HG03354 (cell line): Measurements from ENCODE around the gene ETS1.
"Not testable (repeated sequence)": the region's sequence is repeated elsewhere in the genome, so short reads cannot be mapped to it uniquely, and the experiment has no call there.

ENCODE experiments used
- ATAC-seq: cut with Tn5 transposase; IDR thresholded peaks from one replicate; pipeline ENCODE4 v1.9.1; 2021; ENCODE audit warnings: mild to moderate bottlenecking; ENCODE audit not compliant: unreplicated experiment, poor library complexity, severe bottlenecking

Gene ETS1

DNA sequence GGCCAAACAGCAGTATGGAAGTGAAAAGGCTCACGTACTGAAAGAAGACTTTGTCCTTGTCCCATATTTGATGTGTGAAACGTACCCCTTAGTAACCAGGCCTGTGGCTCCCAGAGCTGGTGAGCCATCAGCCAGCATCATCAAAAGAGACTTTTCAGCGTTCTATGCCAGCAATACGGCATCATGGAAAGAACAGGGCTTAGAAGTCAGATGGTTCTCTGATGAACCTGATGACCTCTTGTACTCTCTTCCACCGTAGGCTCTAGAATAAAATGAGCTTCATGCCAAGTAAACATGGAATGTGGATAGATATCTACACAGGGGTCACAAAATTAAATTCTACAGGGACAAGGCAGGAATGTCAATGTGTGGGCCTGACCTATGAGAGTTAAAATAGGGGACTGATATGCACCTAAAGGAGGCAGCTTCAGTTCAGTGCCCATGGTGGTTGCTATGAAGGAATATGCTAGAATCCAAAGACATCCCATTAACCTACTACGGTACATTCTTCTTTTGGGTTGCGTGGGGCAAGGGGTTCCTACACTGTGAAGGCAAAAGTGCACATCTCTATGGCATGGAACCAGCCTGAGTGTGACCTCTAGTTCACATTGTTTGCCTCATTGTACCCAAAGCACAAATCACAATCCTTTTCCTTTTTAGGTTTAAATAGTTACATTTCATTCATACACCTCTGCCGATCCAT lies 130.6 kb downstream of the ETS1 start:
- no peak for ATAC-seq

DNA sequence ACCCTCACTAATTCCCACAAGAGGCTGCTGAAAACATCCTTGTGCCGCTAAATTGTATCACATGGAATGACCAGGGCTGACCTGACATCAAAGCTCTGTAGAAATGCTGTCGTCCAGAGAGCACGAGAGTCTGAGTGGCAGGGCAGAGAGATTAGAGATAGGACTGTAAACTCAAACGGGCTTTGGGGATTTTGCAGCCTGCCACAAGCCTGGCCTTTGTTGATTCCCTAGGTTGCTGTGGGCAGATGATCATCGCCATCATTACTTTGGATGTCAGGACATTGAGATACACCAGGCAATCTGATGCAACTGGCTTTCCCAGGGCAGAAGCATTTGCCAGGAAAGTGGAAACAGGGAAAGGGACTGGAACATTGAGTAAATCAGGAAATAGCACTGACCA lies 131.6 kb downstream of the ETS1 start:
- no peak for ATAC-seq

DNA sequence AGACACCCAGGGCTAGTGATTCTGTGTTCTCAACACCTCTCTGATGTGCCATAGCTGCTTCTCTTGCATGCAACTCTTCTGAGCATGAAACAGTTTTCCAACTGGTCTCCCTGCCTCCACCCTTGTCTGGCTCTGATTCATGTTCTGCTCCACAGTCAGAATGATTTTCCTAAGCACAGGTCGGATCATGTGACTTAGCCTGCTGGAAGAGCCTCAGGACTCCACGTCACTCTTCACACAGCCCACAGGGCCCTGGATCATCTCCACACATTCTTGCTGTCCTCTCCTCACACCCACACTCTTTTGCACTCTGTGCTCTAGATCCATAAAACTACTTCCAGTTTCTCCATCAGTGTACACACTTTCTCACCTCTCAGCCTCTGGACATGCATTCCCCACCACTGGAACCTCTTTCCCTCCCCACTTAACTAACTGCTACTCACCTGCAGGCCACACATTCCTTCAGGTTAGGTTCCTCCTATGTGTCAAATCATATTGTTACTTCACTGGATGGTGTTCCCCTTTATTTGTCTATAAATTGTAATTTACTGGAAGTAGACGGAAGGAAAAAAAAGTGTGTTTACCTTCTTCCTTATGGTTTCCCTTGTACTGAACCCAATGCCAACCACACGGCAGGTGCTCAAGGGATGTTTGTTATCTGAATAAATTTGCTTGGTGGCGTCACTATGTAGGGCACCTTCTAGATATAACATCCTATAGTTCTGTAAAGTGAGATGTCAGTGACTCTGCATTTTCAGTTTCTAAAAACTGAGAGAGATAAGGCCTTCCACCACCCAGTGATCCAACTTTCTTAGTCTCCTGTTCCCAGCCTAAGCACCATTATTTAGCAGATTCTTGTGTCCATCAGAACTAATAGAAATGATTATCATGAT lies 133.7 kb downstream of the ETS1 start:
- no peak for ATAC-seq

DNA sequence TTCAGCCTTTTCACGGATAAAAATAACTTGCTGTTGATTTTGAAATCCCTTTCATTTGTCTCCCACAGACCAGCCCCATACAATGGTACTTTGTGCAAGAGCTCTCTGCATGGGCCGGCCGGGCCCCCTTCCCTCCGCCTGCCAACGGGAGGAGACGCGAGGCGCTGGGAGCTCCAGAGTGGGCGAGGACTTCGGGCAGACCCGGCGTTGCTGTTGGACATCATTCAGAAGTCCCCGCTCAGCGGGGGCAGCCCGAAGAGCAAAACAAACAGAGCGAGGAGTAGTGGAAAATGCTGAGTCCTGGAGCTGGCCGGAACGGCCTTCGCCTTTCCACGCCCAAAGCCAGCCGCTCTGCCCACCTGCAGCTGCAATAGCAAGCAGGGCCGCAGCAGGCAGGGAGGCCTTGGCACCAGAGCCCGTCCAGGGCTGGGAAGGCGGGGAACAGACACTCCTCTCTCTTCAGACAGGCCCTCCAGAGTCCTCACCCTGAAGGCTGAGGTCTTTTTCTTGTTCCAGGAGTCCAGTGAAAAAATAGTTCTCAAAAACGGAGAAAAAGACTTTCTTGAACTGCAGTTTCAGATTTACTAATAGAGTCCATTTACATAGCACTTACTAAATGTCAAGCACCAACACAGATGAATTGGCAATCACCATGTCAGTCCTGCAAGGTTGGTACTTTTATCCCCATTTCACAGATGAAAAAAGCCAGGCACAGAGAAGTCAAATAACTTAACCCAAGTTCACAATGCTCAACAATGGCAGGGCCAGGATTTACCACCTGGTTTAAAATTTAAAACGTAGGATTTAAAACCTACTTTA lies 135.5 kb downstream of the ETS1 start:
- ATAC-seq = no peak

DNA sequence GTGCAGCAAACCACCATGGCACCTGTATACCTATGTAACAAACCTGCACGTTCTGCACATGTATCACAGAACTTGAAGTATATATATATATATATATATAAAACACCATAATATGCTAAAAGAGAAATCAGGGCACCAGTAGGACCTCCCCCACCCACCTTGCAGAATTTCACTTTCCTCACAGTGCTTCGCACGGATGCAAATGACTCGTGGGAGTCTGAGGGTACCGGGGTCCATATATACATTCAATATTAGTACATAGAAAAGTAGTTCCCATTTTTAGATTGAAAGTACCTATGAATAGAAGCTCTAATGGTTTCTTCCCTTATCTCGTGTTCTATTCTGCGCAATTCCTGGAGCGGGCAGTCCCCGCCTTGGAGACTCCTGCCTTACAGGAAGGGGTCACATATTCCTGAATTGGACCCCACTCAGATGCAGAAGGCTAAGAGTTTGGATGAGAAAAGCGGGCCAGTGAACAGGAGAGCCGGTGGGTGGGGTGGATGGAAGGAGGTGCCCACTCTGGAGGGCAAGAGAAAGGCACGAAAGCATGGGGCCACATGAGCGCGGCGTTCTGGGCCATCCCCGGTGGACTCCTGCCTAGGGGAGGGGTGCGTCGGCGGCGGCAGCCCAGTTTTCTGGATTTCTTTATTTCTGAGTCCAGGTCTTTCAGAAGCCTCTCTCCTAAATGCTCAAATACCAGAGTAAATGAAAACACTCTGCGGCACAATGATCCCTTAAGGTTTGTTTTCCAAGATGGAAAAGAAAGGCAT lies 136.3 kb downstream of the ETS1 start:
- no peak for ATAC-seq

DNA sequence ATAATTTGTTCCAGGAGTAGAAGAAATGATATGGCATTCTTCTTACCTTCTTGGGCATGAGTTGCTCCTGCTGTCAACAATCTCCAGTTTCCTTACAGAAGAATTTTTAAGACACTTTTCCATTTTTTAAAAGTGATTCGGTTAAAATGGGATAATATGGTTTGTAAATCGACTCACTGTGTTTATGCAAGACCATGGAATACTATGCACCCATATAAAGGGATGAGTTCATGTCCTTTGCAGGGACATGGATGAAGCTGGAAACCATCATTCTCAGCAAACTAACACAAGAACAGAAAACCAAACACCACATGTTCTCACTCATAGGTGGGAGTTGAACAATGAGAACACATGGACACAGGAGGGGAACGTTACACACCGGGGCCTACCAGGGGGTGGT lies 136.9 kb downstream of the ETS1 start:
- not testable (repeated sequence) for ATAC-seq

DNA sequence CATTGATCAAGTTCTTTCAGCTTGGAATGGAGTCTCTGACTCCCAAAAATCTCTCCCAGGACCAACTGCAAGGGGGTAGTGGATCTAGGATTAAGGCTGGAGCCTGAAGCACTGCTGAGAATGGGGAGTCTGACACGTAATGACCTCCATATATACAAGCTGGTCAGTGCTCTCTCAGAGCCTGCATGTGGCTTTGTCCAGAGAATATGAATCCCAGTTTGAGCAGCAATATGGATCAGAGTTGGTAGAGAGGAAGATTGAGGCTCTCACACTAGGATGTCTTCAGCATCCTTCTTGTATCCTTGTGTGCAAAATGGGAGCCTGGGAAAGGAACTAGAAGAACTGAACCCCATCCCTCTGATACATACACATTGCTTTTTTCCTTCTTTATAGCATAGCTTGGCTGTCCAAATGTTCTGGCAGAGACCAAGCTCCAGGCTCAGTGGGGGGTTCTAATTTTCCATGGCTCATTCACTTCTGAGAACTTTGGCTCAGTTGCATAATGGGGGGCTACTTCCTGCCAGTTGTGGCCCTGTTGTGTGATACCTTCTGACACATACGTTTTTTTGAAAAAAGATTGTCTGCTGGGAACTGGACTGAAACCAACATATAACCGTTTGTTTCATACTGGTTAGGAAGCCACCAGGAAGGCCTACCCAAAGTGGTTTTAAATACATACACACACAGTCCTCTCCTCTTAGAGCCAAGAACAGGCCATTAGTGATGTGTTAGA lies 138.2 kb downstream of the ETS1 start:
- no peak for ATAC-seq

DNA sequence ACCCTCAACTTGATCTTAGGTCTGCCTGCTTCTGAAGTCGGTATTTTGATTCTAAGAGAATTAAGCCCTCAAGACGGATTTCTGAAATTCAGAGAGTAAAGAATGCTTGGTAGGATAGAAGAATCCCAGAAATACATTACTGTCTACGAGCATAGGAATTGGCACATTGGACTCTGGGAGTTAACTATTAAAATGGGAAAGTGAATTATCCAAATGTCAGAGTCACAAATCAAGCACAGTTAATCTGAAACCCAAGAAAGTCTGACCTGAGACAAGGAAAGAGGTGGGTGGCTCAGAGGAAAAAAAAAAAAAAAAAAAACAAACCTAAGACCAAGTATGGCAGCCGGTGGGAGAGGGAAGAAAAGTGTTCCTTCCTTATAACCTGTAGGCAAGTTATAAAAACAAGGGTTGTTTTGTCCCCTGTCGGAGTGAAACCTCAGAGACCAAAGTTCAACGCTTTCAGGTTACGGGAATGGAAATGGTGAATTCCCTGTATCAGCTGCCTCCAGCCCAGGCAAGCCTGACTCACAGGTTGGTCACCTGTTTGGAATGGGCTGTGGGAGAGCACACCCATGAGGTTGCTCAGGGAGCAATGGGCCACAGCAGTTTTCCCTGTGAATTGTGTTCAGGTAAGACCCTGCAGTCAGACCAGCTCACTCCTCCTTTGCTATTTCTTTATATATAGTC lies 139.0 kb downstream of the ETS1 start:
- ATAC-seq = no peak

DNA sequence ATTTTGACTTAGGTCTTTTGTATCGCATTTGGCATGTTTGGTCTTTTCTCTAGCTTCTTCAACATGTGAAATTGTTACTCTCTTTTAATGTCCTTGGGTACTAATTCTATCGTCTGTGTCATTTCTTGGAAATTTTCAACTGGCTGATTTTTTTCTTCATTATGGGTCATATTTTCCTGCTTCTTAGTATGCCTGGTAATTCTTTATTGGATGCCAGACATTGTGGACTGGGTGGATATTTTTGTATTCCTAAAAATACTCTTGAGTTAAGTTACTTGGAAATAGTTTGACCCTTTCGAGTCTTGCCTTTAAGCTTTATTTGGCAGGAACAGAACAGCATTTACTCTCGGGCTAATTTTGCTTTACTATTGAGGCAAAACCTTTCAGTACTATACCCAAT lies 140.1 kb downstream of the ETS1 start:
- ATAC-seq = no peak

DNA sequence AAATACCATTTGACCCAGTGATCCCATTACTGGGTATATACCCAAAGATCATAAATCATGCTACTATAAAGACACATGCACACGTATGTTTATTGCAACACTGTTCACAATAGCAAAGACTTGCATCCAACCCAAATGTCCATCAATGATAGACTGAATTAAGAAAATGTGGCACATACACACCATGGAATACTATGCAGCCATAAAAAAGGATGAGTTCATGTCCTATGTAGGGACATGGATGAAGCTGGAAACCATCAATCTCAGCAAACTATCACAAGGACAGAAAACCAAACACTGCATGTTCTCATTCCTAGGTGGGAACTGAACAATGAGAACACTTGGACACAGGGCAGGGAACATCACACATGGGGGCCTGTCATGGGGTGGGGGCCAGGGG lies 141.4 kb downstream of the ETS1 start:
- not testable (repeated sequence) for ATAC-seq

DNA sequence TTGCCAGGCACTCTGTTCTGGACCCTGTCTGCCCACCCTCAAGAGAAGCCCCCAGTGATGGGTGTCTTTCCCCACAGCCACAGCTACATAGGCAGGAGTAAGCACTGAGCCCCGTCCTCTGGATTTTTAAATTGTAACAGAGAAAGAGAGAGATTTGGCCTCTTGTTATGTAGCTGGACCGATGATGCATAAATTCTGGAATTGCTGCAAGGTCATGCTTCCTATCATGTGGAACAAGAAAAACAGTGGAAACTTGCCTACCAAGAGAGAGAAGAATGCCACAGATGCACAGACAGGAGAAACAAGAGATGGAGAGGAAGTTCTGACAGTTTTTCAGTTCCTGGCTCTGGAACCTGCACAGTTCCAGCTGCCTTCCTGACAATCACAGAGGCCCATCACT lies 150.2 kb downstream of the ETS1 start:
- ATAC-seq = no peak

DNA sequence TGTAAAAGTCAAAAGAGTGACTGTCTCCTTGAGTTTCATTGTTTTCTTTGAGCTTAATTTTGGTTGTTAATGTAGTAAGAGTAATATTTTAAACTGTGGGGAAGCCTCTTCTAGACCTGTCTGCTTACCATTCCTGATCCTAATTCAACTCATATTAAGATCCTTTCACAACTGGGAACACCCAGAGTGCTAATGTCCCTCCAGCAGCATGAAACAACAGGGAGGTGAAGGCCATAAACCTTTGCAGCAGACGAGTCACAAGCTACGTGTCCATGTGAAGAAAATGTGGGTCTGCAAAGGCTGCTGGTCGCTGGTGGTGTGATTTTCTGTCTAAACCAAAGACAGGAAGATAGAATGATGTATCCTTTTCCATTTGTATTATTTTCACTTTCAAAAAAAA lies 152.5 kb downstream of the ETS1 start:
- no peak for ATAC-seq

DNA sequence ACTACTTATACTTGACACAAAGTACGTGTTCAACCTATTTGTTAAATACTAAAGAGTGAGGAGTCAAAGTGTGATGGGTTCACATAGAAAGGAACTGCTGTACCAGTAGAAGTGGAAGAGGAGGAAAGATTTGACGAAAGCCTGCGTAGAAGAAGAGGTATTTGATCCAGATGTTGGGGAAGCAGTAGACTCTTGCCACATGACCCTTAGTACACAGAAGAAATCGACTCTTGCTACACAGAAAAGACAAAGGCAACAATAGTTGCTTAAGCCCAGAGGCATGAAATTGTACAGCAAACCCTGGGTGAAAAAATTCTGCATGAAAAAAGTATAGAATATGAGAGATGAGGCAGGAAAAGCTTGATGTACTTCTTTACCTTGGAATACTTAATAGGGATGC lies 152.9 kb downstream of the ETS1 start:
- no peak for ATAC-seq

DNA sequence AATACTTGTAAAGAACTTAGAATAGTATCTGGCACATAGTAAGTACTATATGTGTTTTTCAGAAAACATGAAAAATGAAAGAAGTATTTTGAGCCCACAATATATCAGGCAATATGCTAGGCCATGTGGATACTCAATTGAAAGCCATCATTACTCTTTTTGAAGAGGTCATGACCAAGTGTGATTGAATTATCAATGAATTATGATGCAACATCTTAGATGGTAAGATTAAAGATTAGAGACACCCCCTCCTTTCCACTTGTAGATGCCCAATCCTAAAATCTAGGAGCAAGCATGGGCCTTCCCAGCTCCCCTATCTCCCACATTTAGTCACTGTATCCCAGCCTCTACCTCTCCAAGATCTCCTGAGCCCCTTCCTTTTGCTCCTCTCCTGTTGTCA lies 154.4 kb downstream of the ETS1 start:
- ATAC-seq = no peak

DNA sequence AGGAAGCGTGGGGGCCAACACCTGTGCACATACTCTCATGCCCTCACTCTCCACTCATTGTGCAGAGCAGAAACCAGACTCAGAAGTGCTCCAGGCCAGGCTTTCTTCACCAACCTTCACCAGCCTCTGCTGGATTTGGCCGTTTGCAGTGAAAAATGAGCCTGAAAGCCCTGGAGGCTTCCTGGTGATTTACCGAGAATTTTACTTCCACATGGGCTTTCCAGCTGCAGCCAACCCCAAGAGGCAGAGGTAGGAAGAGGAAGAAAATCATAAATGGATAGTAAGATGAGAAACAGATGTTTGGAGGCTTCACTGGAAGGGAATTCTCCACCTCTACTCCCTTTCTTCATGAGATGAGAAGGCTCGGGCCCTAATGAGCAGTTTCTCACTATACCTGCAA lies 155.4 kb downstream of the ETS1 start:
- no peak for ATAC-seq

DNA sequence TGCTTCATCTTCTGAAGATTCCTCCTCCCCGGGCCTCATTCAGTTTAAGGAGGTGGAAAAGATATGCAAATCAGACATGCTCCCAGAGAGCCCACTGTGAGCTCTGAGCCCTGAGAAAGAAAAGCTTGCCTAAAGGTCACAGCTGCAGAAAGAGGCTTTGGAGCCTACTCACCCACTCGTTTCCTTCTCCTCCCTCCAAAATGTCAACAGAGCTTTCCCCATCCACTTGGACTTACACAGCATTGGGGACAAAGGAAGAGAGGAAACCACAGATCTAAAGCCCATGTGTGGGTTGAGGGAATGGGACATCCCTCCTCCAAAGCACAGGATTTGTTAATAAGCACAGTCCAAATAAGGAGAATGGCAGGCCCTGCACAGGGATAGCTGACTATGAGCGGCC lies 158.4 kb downstream of the ETS1 start:
- no peak for ATAC-seq

DNA sequence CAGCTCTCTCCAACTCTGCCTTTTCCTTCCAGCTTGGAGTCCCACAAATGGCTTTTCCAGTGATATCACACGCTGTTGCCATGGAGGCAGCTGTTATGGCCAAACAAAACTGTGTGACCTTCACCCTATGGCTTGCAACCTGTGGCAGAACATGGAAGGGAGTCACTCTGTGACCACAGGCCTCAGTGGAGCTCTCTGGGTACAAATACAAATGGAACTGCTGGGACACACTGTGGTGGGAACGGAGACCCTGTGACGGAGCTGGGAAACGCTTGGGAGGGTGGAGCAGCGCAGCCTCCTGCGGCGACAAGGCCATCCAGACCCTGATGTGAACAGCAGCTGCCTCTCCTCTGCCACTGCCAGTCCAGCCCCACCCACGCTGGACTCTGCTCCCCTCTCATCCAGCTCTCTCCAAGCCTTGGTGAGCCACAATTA lies 162.5 kb downstream of the ETS1 start:
- no peak for ATAC-seq

DNA sequence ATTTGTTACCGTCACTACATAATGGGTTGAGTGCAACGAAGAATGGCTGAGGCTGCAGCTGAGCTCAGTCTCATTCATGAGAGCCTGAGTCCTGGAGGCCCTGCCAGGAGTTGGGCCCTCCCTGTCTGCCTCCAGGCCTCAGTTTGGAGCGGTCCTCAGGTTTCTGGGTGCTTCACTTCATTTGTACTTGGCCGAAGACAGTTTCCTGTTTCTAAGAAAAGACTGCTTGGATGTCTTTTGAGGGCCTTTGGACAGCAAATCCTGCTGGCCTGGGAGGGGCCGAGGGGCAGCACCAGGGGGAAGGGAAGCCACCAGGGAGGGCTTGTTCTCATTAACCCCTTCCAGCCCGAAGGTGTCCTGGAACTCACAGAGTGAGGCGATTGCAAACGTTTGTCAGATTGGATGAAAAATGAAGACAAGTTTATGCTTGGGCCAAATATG lies 163.1 kb downstream of the ETS1 start:
- ATAC-seq = no peak
